Activated CD8-positive, alpha-beta memory T cell treated with anti-CD3 and anti-CD28 coated beads for 4 hours (primary cell): Measurements from ENCODE around the gene SYT1.
"Not testable (repeated sequence)": the region's sequence is repeated elsewhere in the genome, so short reads cannot be mapped to it uniquely, and the experiment has no call there.

Source experiments
- DNase-seq, 2 donors: peaks; one replicate each; pipeline ENCODE4 v3.0.0-alpha.2; 2020; ENCODE audit warnings: low read depth in 2 of 2

Gene SYT1

GRCh38 chr12:78966926-78967325 lies 102.4 kb downstream of the SYT1 start:
- no peak for DNase-seq

DNA sequence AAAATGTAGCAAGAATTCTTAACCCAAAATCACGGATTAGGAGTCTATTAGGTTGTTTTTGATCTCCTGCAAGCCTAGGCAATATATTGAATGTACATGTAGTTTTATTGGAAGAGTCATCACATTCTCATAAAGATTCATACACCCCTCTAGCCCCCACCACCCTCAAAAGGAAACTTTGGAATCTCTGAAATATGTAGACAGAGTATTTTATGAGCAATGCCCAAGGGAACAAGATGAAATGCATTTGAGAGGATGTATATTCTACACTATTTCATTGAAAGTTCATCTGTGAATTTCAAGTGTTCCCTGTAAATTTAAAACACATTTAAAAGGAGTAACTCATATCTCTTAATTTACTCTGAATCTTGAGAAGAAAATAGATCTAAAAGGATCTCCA lies 103.7 kb downstream of the SYT1 start:
- DNase-seq: no peak

- no peak for DNase-seq
Observed at GRCh38 chr12:78970041-78970440, 105.5 kb downstream of the SYT1 start.

- DNase-seq: no peak
Observed at GRCh38 chr12:78977304-78977867, 112.8 kb downstream of the SYT1 start.

GRCh38 chr12:78994168-78994791 lies 129.7 kb downstream of the SYT1 start:
- DNase-seq: no peak

GRCh38 chr12:79000501-79000900 lies 135.9 kb downstream of the SYT1 start:
- no peak for DNase-seq

GRCh38 chr12:79001404-79001803 lies 136.8 kb downstream of the SYT1 start:
- no peak for DNase-seq

- DNase-seq: no peak
Observed at GRCh38 chr12:79006306-79006705, 141.7 kb downstream of the SYT1 start.

- no peak for DNase-seq
Observed at GRCh38 chr12:79008591-79008990, 144.0 kb downstream of the SYT1 start.

GRCh38 chr12:79012636-79013035 lies 148.1 kb downstream of the SYT1 start:
- no peak for DNase-seq

DNA sequence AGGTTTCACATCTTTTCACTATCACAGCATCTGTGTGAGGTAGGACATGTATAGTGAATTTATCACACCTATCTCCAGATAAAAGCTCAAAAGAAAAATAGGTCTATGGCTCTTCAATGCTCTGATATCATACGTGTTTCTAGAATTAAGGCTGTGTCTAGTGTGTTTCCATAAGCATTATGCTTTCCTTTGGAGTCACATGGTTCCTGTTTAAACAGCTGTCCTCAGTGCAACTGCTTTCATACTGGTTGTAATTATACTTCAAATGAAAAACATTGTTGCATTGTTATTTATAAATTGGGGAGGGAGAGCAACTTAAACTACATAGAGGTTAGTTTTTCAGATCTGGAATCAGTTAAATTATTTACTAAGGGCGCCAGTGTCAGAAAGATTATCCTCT lies 151.6 kb downstream of the SYT1 start:
- DNase-seq: no peak

DNA sequence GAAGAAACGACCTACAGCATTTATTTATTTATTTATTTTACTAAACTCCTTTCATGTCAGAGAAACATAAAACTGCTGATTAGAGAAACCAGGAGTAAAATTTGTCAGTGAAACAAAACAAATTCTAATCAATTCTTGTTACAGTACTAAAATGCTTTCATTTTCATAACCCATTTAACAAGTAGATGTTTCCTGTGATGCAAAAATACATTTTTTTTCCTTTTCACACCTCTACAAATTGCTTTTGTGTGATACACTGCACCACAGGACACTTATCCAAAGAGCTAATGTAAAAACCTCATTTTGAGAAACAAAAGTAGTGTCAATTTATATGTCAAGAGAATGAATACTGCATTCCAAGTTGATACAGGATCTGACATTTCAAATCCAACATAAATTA lies 155.1 kb downstream of the SYT1 start:
- no peak for DNase-seq

DNA sequence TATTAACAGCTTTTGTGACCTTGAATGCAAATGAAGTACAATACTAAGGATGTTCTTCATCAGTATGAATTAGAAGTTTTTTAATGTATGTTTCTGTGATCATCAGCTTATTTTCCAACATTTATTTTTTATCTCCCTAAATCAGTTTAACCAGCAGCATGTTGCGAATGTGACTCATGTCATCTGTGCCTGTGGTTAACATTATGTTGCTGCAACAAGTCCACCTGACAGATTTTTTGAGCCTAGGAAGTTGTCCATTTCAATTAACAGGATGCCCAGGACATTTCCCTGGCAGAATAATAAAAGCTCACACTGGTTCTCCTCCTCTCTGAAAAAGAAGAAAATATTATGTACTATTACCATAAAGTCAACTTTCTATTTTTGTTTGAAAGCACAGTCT lies 155.5 kb downstream of the SYT1 start:
- DNase-seq: no peak

DNA sequence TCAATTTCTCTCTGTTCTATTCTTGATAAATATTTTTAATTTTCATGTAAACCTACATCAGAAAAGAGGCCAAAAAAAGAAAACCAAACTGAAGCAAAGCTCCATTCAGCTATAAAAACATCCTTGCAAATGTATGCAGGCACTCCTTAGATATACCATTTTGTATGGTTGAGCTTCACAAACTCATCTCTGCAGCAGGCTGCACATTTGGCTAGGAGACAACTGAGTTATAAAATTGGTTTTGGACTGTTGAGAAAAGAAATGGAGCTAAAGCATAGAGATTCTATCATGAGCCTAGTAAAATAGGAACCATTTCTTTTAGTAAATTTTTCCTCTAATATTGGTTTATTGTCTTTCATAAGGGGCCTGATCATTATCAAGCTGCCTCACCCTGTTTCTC lies 156.4 kb downstream of the SYT1 start:
- no peak for DNase-seq

- no peak for DNase-seq
Observed at GRCh38 chr12:79023261-79023660, 158.7 kb downstream of the SYT1 start.

- no peak for DNase-seq
Observed at GRCh38 chr12:79023784-79024183, 159.2 kb downstream of the SYT1 start.

DNA sequence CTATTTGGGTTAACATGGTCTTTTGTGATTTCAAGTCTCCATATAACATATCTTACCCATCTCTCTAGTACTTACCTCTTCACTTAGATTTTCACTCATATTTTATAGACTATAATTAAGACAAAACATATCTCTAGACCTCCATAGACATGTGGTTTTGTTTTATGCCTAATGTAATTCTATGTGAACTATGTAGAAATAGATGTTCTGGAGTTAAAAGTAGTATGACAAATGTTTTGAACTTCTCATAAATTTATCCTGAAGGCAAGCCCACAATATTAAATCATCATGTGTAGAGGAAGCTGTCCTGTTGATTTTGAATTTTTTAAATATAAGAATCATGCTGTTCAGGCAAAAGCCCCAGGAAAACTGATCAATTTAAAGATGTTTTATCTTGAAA lies 169.2 kb downstream of the SYT1 start:
- DNase-seq: no peak

- DNase-seq: not testable (repeated sequence)
Observed at GRCh38 chr12:79044748-79045147, 180.2 kb downstream of the SYT1 start.

DNA sequence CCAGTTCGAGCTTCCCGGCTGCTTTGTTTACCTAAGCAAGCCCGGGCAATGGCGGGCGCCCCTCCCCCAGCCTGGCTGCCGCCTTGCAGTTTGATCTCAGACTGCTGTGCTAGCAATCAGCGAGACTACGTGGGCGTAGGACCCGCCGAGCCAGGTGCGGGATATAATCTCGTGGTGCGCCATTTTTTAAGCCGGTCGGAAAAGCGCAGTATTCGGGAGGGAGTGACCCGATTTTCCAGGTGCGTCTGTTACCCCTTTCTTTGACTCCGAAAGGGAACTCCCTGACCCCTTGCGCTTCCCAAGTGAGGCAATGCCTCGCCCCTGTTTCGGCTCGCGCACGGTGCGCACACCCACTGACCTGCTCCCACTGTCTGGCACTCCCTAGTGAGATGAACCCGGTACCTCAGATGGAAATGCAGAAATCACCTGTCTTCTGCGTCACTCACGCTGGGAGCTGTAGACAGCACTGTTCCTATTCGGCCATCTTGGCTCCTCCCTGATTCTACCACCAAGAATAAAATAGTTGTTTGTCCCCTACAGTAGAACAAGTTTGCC lies 180.7 kb downstream of the SYT1 start:
- DNase-seq: not testable (repeated sequence)

DNA sequence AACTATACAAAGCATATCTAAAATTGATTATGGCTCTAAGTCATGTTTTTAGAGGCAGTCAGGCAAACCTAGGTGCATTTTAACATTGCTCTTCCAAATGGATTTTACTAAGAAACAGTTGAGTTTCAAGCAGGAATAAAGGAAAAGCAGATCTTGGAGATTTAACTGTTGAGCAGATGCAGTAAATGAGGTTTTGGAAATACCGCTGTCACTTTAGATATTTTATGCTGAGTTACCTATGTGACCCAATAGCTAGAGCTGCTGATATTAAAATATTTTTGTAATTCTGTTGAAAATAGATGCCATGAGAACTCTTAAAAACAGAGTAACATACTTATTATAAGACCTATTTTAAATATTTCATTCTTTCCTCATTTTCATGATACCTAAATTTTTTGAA lies 181.4 kb downstream of the SYT1 start:
- no peak for DNase-seq

- DNase-seq: no peak
Observed at GRCh38 chr12:79048962-79049361, 184.4 kb downstream of the SYT1 start.

DNA sequence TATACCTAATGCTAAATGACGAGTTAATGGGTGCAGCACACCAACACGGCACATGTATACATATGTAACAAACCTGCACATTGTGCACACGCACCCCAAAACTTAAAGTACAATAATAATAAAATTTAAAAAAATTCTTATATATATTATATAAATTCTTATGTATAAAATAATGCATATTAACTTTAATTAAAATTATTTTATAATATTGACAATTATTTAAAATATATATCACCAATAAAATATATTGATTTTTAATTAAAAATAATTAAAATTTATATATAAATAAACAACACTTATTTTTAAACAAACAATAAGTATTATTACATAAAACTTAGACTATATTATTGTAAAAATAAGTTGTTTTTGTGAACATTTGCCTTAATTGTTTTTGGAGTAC lies 188.8 kb downstream of the SYT1 start:
- no peak for DNase-seq

DNA sequence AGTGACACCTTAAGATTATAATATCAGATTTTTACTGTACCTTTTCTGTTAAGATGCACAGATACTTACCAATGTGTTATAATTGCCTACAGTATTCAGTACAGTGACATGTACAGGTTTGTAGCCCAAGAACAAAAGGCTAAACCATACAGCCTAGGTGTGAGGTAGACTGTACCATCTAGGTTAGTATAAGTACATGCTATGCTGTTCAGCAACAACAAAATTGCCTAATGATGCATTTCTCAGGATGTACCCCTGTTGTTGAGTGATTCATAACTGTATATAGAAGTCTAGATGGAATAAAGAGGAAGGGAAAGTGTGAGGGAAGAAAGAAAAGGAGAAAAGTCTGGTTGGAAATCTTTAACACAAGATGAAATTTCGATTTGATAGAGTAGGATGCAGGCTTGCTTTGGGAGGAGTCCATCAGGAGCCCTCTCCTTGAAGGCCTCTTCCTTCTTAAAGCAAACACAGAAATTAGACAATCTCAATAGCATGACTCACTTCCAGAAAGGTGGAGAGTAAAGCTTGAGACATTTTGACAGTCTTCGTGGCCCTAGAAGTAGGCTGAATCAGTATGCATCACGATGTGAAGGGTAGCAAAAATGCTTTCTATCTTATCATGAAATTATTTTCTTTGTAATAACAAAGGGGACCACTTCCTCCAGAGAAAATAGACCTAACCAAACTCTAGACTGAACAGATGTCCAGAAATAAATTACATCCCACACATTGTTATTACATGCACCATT lies 191.5 kb downstream of the SYT1 start:
- no peak for DNase-seq
